ENCODE measurements around the gene BCL2L2.

DNA sequence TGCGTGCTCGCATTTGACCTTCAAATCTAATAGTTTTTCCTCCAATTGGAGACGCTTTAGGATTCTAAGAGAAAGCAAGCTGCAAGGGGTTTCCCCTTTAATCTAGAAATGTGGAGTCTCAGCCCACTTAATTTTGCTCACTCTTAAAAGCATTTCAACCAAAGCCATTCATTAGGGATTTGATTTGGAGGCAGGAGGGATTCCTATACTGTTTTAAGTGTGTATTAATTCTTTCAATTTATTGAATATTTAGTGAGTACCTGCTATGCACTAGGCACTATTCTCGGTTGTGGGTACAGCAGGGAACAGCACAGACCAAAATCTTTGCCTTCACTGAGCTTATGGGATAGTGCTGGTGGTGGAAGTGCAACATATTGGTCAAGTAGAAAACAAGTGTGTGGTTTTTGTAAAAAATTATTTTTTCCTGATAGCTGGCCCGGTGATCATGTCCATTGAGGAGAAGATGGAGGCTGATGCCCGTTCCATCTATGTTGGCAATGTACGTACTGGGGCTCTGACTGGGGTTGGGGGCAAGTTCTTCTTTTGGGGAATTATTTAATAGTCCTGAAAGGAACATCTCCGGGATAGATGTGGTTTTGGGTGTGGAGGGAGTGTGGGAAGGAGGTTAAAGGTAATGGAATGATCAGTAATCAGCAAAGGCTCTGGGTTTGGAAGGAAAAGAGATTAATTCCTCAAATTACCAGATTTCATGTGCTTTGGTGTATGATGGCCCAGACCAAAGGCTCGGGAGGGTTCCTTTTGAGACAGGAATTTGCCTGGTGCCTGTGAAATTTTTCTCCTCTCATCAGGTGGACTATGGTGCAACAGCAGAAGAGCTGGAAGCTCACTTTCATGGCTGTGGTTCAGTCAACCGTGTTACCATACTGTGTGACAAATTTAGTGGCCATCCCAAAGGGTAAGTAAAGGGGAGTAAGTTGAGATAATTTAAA is 16.2 kb downstream of the BCL2L2 start:
- TF ChIP-seq CTCF (IDR thresholded peaks at IDR 0.05): no peak
- TF ChIP-seq EP300 (IDR thresholded peaks at IDR 0.05): no peak
- TF ChIP-seq POLR2A (IDR thresholded peaks at IDR 0.05): no peak
